ENCODE data around the gene CCDC85B. TPM values are rescaled to one million over a fixed set of nuclear protein-coding genes. Genes with fewer than 3 reads are reported as not detected.
A peak's percentile ranks its signal among the peaks of the same experiment; 100 is the strongest.

CCDC85B gene
- total and polyA plus RNA-seq, 2 of the 13 experiments (the other 11 are each of a cell fraction or from before 2014, with no cell fraction given) = 8.2 to 19.5 TPM

GRCh38 chr11:65911682-65912568, 21.5 kb downstream of the CCDC85B start:
- H2AFZ ChIP-seq (ENCODE audit: low read length) = no peak overlapping the region
- WGBS (ENCODE audit: low lambda C conversion rate) = 6% methylated on average over 5 of the region's 14 CpGs
- H3K9me3 ChIP-seq (ENCODE audit: low read length) = no peaks in the 10 kb centered on the region
- H3K4me1 ChIP-seq (ENCODE audit: insufficient read depth, low read length) = peaks cover 60% of the 10 kb centered on the region
- peak; percentile 31 for ATAC-seq
- H4K20me1 ChIP-seq (ENCODE audit: insufficient read depth, low read length) = no peaks in the 10 kb centered on the region
- intact Hi-C loops (cut with micrococcal nuclease; ENCODE audit: unreplicated experiment) (no loop called here), in situ Hi-C loops (cut with HindIII; ENCODE audit: extremely low pct_ligation_motif_present, low pct_unique_long_range_greater_than_20kb) (no loop called here)
- no peaks in the 10 kb centered on the region for H3K79me2 ChIP-seq (ENCODE audit: insufficient read depth, low read length)
- H3K4me2 ChIP-seq (ENCODE audit: low read depth, low read length) = peak overlapping the region; percentile 50
- H3K4me3 ChIP-seq (replicated peaks in 1 of 3; ENCODE audit: insufficient read depth in 1 of 3, low read depth in 2 of 3, low read length in 3 of 3) = peak overlapping the region in 1 of 3 experiments; percentile 21; a peak in 1 of 6 replicates
- no TSS peak for BruUV-seq (replicated peaks)
- no peaks in the 10 kb centered on the region for H3K36me3 ChIP-seq (replicated peaks in 1 of 2; ENCODE audit: control insufficient read depth in 1 of 2, insufficient read depth in 2 of 2, low read length in 2 of 2)
- peaks cover 0 to 3% of the 10 kb centered on the region in 2 experiments; a peak in 1 of 5 replicates for H3K27me3 ChIP-seq (ENCODE audit: control insufficient read depth in 1 of 2, insufficient read depth in 2 of 2, low read length in 2 of 2)
- DNase-seq (ENCODE audit: low spot score) = no peak
- no peak overlapping the region; the same call in 1 of the 2 replicates for H3K9ac ChIP-seq (ENCODE audit: insufficient read depth, low read depth, low read length)
- no peak for FAIRE-seq
- POLR2A ChIA-PET = interaction anchor here (0.8 to 2.4 kb wide), 3 partner anchors 13 to 295 kb away, joined by 3 to 21 read pairs (median 9); partner anchors contain the start of genes CCDC85B, FIBP and FOSL1
- CTCF ChIA-PET (ENCODE audit: low intra/inter-chr PET ratio, low total read pairs) = no interaction called here
- no peak overlapping the region for H3K27ac ChIP-seq (ENCODE audit: extremely low read length, insufficient read depth, low read length)
- TF ChIP-seq HNF1B (CRISPR knock-in tag; IDR thresholded peaks at IDR 0.05) (no peak), ZNF687 (CRISPR knock-in tag; IDR thresholded peaks at IDR 0.05) (peak; percentile 60), ZNF292 (CRISPR knock-in tag; IDR thresholded peaks at IDR 0.05; ENCODE audit: borderline replicate concordance, low read depth) (no peak), ZBTB37 (CRISPR knock-in tag; IDR thresholded peaks at IDR 0.05) (no peak), ZNF441 (CRISPR knock-in tag; IDR thresholded peaks at IDR 0.05; ENCODE audit: borderline replicate concordance) (0 out of 2 replicates have a peak, but pooled peaks have one; percentile 26), MTA3 (CRISPR knock-in tag; IDR thresholded peaks at IDR 0.05) (no peak), SAP130 (CRISPR knock-in tag; IDR thresholded peaks at IDR 0.05; ENCODE audit: low read depth) (peak; percentile 60), HMGA1 (CRISPR knock-in tag; conservative IDR thresholded peaks at IDR 0.05) (no peak), SRY (CRISPR knock-in tag; IDR thresholded peaks at IDR 0.05) (0 out of 2 replicates have a peak, but pooled peaks have one; percentile 17), ZNF275 (CRISPR knock-in tag; IDR thresholded peaks at IDR 0.05; ENCODE audit: borderline replicate concordance) (peak; percentile 22; the same call in 1 of the 2 replicates), NKX3-1 (CRISPR knock-in tag; IDR thresholded peaks at IDR 0.05) (no peak), SMAD1 (CRISPR knock-in tag; IDR thresholded peaks at IDR 0.05; ENCODE audit: borderline replicate concordance, low read depth) (no peak), ZNF564 (CRISPR knock-in tag; IDR thresholded peaks at IDR 0.05) (0 out of 2 replicates have a peak, but pooled peaks have one; percentile 11), PHF21A (CRISPR knock-in tag; IDR thresholded peaks at IDR 0.05) (no peak), ZNF672 (CRISPR knock-in tag; IDR thresholded peaks at IDR 0.05) (no peak)

All from HepG2 (cell line).